ENCODE measurements around the gene CWC27.

CWC27 gene

DNA sequence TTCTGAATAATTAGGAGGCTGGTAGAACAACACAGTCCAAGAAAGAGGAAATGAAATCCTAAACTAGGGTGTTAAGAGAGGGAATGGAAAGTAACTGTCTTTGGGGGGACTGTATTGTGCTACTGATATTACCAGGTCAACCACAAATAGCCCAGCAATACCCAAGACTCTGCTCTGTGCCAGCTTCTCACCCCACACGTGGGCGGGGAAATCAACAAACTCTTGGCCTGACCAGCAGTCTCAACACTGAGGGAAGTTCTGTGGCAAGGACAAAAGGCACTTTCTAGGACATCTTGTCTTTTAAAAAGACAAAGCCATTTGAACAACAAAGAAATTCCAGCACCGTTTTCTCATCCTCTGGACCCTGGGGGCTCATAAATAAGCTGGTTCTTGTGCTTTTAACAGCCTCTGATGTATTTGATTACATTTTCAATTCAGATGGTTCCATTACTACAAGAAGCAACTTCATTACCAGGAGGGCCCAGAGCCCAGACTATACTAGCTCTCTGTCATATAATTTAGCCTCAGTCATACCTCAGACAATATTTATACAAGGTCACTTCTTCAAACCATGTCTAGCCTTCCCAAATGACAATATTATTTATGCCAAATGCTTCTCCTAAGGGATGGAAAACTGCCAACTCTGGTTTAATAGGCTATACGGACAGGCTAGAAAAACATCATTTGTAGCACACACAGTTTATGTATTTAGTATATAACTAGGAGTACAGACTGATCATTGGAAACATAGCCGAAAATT, 297.8 kb downstream of the CWC27 start:
- Histone ChIP-seq H3K9me3 (ENCODE audit: control extremely low read depth in 1 of 5, control insufficient read depth in 4 of 5, insufficient read depth in 2 of 5, low read depth in 1 of 5, low read length in 4 of 5) (no peaks in the 10 kb centered on the region), H3K27me3 (replicated peaks in 2 of 5; ENCODE audit: control insufficient read depth in 4 of 5, insufficient read depth in 5 of 5, low read length in 4 of 5) (no peaks in the 10 kb centered on the region), H3K27ac (ENCODE audit: insufficient read depth in 1 of 2, low read depth in 1 of 2, low read length in 2 of 2, poor library complexity in 1 of 2, severe bottlenecking in 2 of 2) (no peak overlapping the region), H3K36me3 (ENCODE audit: control insufficient read depth in 4 of 4, insufficient read depth in 4 of 4, low read length in 3 of 4) (no peaks in the 10 kb centered on the region), H3K4me3 (ENCODE audit: control insufficient read depth in 1 of 7, extremely low read depth in 1 of 7, insufficient read depth in 4 of 7, low read depth in 2 of 7, low read length in 6 of 7) (no peak overlapping the region), H3K4me1 (ENCODE audit: control extremely low read depth in 1 of 4, control insufficient read depth in 4 of 4, insufficient read depth in 4 of 4, low read length in 3 of 4) (peaks cover 0 to 12% (median 0%) of the 10 kb centered on the region in 4 experiments)
- DNase-seq = no peak
- CTCF ChIA-PET = interaction anchor here (0.6 kb wide), 1 partner anchor 192 kb away, joined by 3 read pairs; no protein-coding TSS in a partner anchor
- 86% methylated on average over 4 of the region's 5 CpGs for WGBS (ENCODE audit: insufficient coverage)
- POLR2A ChIA-PET = no interaction called here

DNA sequence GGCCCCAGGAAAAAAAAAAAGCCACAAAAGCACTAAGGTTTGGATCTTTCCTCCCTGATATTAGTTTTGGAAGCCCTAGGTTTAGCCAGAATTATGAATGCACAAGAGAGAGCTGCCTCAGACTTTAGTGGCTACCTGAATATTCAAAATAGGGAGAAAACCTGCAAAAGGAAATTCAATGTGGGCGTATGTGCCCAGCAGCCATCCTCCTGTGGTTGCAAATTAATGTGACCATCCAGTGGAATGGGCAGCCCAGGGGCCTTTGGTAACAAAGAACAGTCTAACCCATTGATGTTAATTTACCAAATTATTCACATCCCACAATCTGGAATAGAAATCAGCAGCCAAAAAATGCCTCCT, 298.4 kb downstream of the CWC27 start:
- Histone ChIP-seq H3K4me3 (ENCODE audit: control insufficient read depth in 1 of 7, extremely low read depth in 1 of 7, insufficient read depth in 4 of 7, low read depth in 2 of 7, low read length in 6 of 7) (no peak overlapping the region), H3K4me1 (ENCODE audit: control extremely low read depth in 1 of 4, control insufficient read depth in 4 of 4, insufficient read depth in 4 of 4, low read length in 3 of 4) (peaks cover 0 to 12% (median 0%) of the 10 kb centered on the region in 4 experiments), H3K9me3 (ENCODE audit: control extremely low read depth in 1 of 5, control insufficient read depth in 4 of 5, insufficient read depth in 2 of 5, low read depth in 1 of 5, low read length in 4 of 5) (no peaks in the 10 kb centered on the region), H3K27me3 (replicated peaks in 2 of 5; ENCODE audit: control insufficient read depth in 4 of 5, insufficient read depth in 5 of 5, low read length in 4 of 5) (no peaks in the 10 kb centered on the region), H3K27ac (ENCODE audit: insufficient read depth in 1 of 2, low read depth in 1 of 2, low read length in 2 of 2, poor library complexity in 1 of 2, severe bottlenecking in 2 of 2) (no peak overlapping the region), H3K36me3 (ENCODE audit: control insufficient read depth in 4 of 4, insufficient read depth in 4 of 4, low read length in 3 of 4) (no peaks in the 10 kb centered on the region)
- no peak for DNase-seq
- ChIA-PET POLR2A (no interaction called here), CTCF (no interaction called here)
- WGBS (ENCODE audit: insufficient coverage) = 100% methylated on average over 1 of the region's 1 CpG
